K562 (cell line): ENCODE results near the gene RUNDC1. TPM values are rescaled to one million over a fixed set of nuclear protein-coding genes. Genes with fewer than 3 reads are reported as not detected.
A peak's percentile ranks its signal among the peaks of the same experiment; 100 is the strongest.

Experiments
- ARID1B ChIP-seq: fragments of 450-650 bp; IDR thresholded peaks from 2 replicates; pipeline ENCODE4 v1.6.1; 2016; ENCODE audit warnings: antibody characterized with exemption, mild to moderate bottlenecking, inconsistent platforms
- ATF1 ChIP-seq, 2 experiments: fragments of 450-650 bp in 1 of 2; IDR thresholded peaks; 2 replicates each; pipeline ENCODE4 v1.6.1; 2016; ENCODE audit warnings: missing compliant biosample characterization in 1 of 2, missing genetic modification characterization in 1 of 2
- BCOR ChIP-seq: fragments of 450-650 bp; IDR thresholded peaks from 2 replicates; pipeline ENCODE4 v1.6.1; 2016
- DEAF1 ChIP-seq: fragments of 450-650 bp; formaldehyde crosslinking; IDR thresholded peaks from 2 replicates; pipeline ENCODE4 v1.4.0; 2020; ENCODE audit warnings: mild to moderate bottlenecking, moderate library complexity
- GABPA ChIP-seq: fragments of 200-800 bp; sonication (Bioruptor generic); conservative IDR thresholded peaks from 2 replicates; pipeline ENCODE4 v1.6.1; 2016; ENCODE audit warnings: low read depth, missing genetic modification characterization, missing compliant biosample characterization
- HDAC3 ChIP-seq: fragments of 450-650 bp; IDR thresholded peaks from 2 replicates; pipeline ENCODE4 v1.6.1; 2018; ENCODE audit warnings: borderline replicate concordance, mild to moderate bottlenecking, moderate library complexity; ENCODE audit not compliant: partially characterized antibody
- HOMEZ ChIP-seq: fragments of 250-450 bp; sonication (Bioruptor Pico); IDR thresholded peaks from 2 replicates; pipeline ENCODE4 v1.4.0; 2020; ENCODE audit warnings: mild to moderate bottlenecking, moderate library complexity
- MECOM ChIP-seq: fragments of 250-450 bp; sonication (Bioruptor Pico); IDR thresholded peaks from 2 replicates; pipeline ENCODE4 v1.8.0; 2022; ENCODE audit warnings: inconsistent platforms
- NFATC3 ChIP-seq: fragments of 450-650 bp; IDR thresholded peaks from 2 replicates; pipeline ENCODE4 v1.6.1; 2017; ENCODE audit warnings: mild to moderate bottlenecking
- PPARD ChIP-seq: fragments of 250-450 bp; sonication (Bioruptor Pico); IDR thresholded peaks from 2 replicates; pipeline ENCODE4 v1.8.0; 2022; ENCODE audit warnings: inconsistent platforms, mild to moderate bottlenecking, moderate library complexity
- PTRF ChIP-seq: fragments of 450-650 bp; IDR thresholded peaks from 2 replicates; pipeline ENCODE4 v1.6.1; 2016; ENCODE audit warnings: mild to moderate bottlenecking, missing genetic modification characterization, missing compliant biosample characterization
- PYGO2 ChIP-seq: fragments of 450-650 bp; IDR thresholded peaks from 2 replicates; pipeline ENCODE4 v1.6.1; 2016; ENCODE audit warnings: mild to moderate bottlenecking, missing genetic modification characterization, moderate library complexity, missing compliant biosample characterization
- RHOXF2B ChIP-seq: fragments of 250-450 bp; sonication (Bioruptor Pico); conservative IDR thresholded peaks from 2 replicates; pipeline ENCODE4 v1.5.1; 2021
- SLC30A9 ChIP-seq: fragments of 250-450 bp; sonication (Bioruptor Pico); IDR thresholded peaks from 2 replicates; pipeline ENCODE4 v1.8.0; 2022; ENCODE audit warnings: mild to moderate bottlenecking, moderate library complexity
- SNAPC5 ChIP-seq: fragments of 250-450 bp; sonication (Bioruptor Pico); IDR thresholded peaks from 2 replicates; pipeline ENCODE4 v1.8.0; 2021; ENCODE audit warnings: moderate library complexity, mild to moderate bottlenecking, inconsistent platforms
- TEAD1 ChIP-seq, 2 experiments: fragments of 450-650 bp in 1 of 2; sonication (generic) in 1 of 2; formaldehyde crosslinking; IDR thresholded peaks; 2 replicates each; pipeline versions ENCODE4 v1.4.0 to v1.8.0; 2020 to 2022; ENCODE audit warnings: mild to moderate bottlenecking in 2 of 2, missing genetic modification reagents in 1 of 2
- TFAP4 ChIP-seq: sonication (generic); formaldehyde crosslinking; IDR thresholded peaks from 2 replicates; pipeline ENCODE4 v1.8.0; 2022; ENCODE audit warnings: missing genetic modification reagents, mild to moderate bottlenecking, moderate library complexity, borderline replicate concordance
- TFE3 ChIP-seq: fragments of 450-650 bp; formaldehyde crosslinking; IDR thresholded peaks from 2 replicates; pipeline ENCODE4 v1.4.0; 2020; ENCODE audit warnings: mild to moderate bottlenecking, mixed read lengths
- ZBTB1 ChIP-seq: sonication (generic); formaldehyde crosslinking; IDR thresholded peaks from 2 replicates; pipeline ENCODE4 v1.8.1; 2023; ENCODE audit warnings: missing genetic modification reagents, low read depth, mild to moderate bottlenecking, borderline replicate concordance
- ZNF212 ChIP-seq: fragments of 450-650 bp; formaldehyde crosslinking; IDR thresholded peaks from 2 replicates; pipeline ENCODE4 v1.4.0; 2020; ENCODE audit warnings: mild to moderate bottlenecking
- ZNF263 ChIP-seq: sonication (generic); formaldehyde crosslinking; IDR thresholded peaks from 2 replicates; pipeline ENCODE4 v1.8.0; 2022; ENCODE audit warnings: mild to moderate bottlenecking, missing genetic modification reagents, borderline replicate concordance
- ZNF316 ChIP-seq: fragments of 450-650 bp; IDR thresholded peaks from 2 replicates; pipeline ENCODE4 v1.6.1; 2016
- ZNF507 ChIP-seq: conservative IDR thresholded peaks from 2 replicates; pipeline ENCODE4 v1.6.1; 2017; ENCODE audit warnings: missing genetic modification characterization, missing compliant biosample characterization
- ZNF57 ChIP-seq: fragments of 450-650 bp; formaldehyde crosslinking; IDR thresholded peaks from 2 replicates; pipeline ENCODE4 v1.4.0; 2020; ENCODE audit warnings: mild to moderate bottlenecking, moderate library complexity
- polyA plus RNA-seq, 8 experiments: library from polyadenylated mRNA; depleted of rRNA in 4 of 8; stranded (reverse) in 5 of 8; unstranded in 3 of 8; fragments of >200 nt; fragmentation: Nextera tagmentation in 2 of 8; fragmentation: Illumina TruSeq in 1 of 8; extraction: Ambion mirVana in 2 of 8; extraction: Trizol in 1 of 8; gene quantifications; 2 replicates each; pipeline versions ENCODE4 v1.2.1 to v1.2.3, GENCODE V29; 2011 to 2014; ENCODE audit warnings: inconsistent platforms in 1 of 8, missing spikeins in 1 of 8
- total RNA-seq, 7 experiments: library from RNA; depleted of rRNA in 6 of 7; stranded (reverse); fragments of >200 nt in 6 of 7; fragmentation: Illumina TruSeq in 2 of 7; extraction: Trizol in 2 of 7; gene quantifications; 2 replicates each; pipeline versions ENCODE4 v1.2.1 to v1.2.3, GENCODE V29; 2011 to 2021; ENCODE audit warnings: low replicate concordance in 1 of 7

RUNDC1 gene
- total and polyA plus RNA-seq, 9 of the 15 experiments (the other 6 are each of a cell fraction or from before 2014, with no cell fraction given): 3.4 to 12.6 (median 9.4) TPM

GRCh38 chr17:43011728-43012472 is 31.5 kb downstream of the RUNDC1 start (continued):
- TF ChIP-seq ZNF263 (CRISPR knock-in tag): no peak
- TF ChIP-seq ARID1B: peak; percentile 23
- peak; percentile 93 for TF ChIP-seq TFE3 (CRISPR knock-in tag)
- TF ChIP-seq HOMEZ: no peak
- no peak for TF ChIP-seq ZNF212
- TF ChIP-seq SNAPC5 (CRISPR knock-in tag): no peak
- TF ChIP-seq ATF1 (CRISPR knock-in tag; IDR thresholded peaks at IDR 0.05): no peak
- TF ChIP-seq ATF1 (tag; IDR thresholded peaks at IDR 0.05): no peak
- no peak for TF ChIP-seq ZNF316
- TF ChIP-seq MECOM (CRISPR knock-in tag): no peak
- TF ChIP-seq PYGO2 (tag): no peak
- TF ChIP-seq RHOXF2B (CRISPR knock-in tag): no peak
- TF ChIP-seq NFATC3: no peak
- no peak for TF ChIP-seq SLC30A9
- no peak for TF ChIP-seq ZNF57
- no peak for TF ChIP-seq GABPA (tag)
- no peak for TF ChIP-seq PTRF
- TF ChIP-seq PPARD (CRISPR knock-in tag): no peak
- 0 out of 4 replicates have a peak, but pooled peaks of 1 of the 2 experiments have one; percentile 47 for TF ChIP-seq TEAD1 (CRISPR knock-in tag; IDR thresholded peaks at IDR 0.05)
- TF ChIP-seq BCOR: 0 out of 2 replicates have a peak, but pooled peaks have one; percentile 3
- no peak for TF ChIP-seq ZNF507
- TF ChIP-seq DEAF1 (CRISPR knock-in tag): no peak
- TF ChIP-seq ZBTB1 (CRISPR knock-in tag): no peak
- TF ChIP-seq TFAP4 (CRISPR knock-in tag): peak; percentile 40; the same call in 1 of the 2 replicates
- no peak for TF ChIP-seq HDAC3
